Ovary (tissue), 9 donors: ENCODE measurements around the gene GTF3C1. TPM values are rescaled to one million over a fixed set of nuclear protein-coding genes. Genes with fewer than 3 reads are reported as not detected.

Source experiments
- DNase-seq, 5 donors: peaks; one replicate each; pipeline ENCODE4 v3.0.0-alpha.2; 2019 to 2020
- H3K27ac ChIP-seq, 2 donors: fragments of 200-600 bp; one replicate each; pipeline versions ENCODE4 v1.5.1 to v1.8.0; 2019 to 2022
- H3K27me3 ChIP-seq: fragments of 200-600 bp; one replicate; pipeline ENCODE4 v1.8.0; 2022
- H3K36me3 ChIP-seq: fragments of 200-600 bp; sonication (generic); one replicate; pipeline ENCODE4 v1.5.1; 2019
- H3K4me1 ChIP-seq: one replicate; pipeline ENCODE4 v1.8.1; 2013; ENCODE audit warnings: mild to moderate bottlenecking, moderate library complexity; ENCODE audit not compliant: insufficient read depth
- H3K4me3 ChIP-seq: fragments of 200-600 bp; sonication (generic); one replicate; pipeline ENCODE4 v1.5.1; 2017
- H3K9me3 ChIP-seq, 2 donors: fragments of 200-600 bp in 1 of 2; sonication (generic) in 1 of 2; one replicate each; pipeline versions ENCODE4 v1.5.1 to v1.8.1; 2013 to 2019; ENCODE audit warnings: mild to moderate bottlenecking in 1 of 2, moderate library complexity in 1 of 2
- CTCF ChIP-seq, 3 donors: fragments of 450-650 bp in 2 of 3; fragments of 200-600 bp in 1 of 3; IDR thresholded peaks; one replicate each; pipeline versions ENCODE4 v1.5.1 to v1.8.0; 2016 to 2022; ENCODE audit warnings: antibody characterized with exemption in 3 of 3, mild to moderate bottlenecking in 1 of 3
- EP300 ChIP-seq: sonication (generic); formaldehyde crosslinking; IDR thresholded peaks from one replicate; pipeline ENCODE4 v1.6.1; 2017; ENCODE audit warnings: antibody characterized with exemption
- POLR2A ChIP-seq: fragments of 450-650 bp; IDR thresholded peaks from one replicate; pipeline ENCODE4 v1.6.1; 2017; ENCODE audit warnings: antibody characterized with exemption, mild to moderate bottlenecking, moderate library complexity
- whole genome bisulfite sequencing, 3 donors: extraction: QIAGEN DNeasy Blood & Tissue Kit in 1 of 3; methylation state at CpG; one replicate each; pipeline versions ENCODE4 v1.1.5 to v1.1.7; 2013 to 2017; 5-methylcytosine and 5-hydroxymethylcytosine counted together
- intact Hi-C, 4 donors: fragments of 100-400 bp; cut with DNase I; formaldehyde crosslinking; loops; one replicate each; pipeline versions ENCODE4 v1.11.0 to v1.15.1; 2022 to 2023
- polyA plus RNA-seq, 2 donors: library from polyadenylated mRNA; stranded (reverse); fragments of 200-250 nt in 1 of 2; fragments of 350-450 nt in 1 of 2; fragmentation: Illumina TruSeq in 1 of 2; extraction: RNeasy Lipid Tissue Mini Kit (QIAGEN cat#74804) in 1 of 2; gene quantifications; one replicate each; pipeline ENCODE4 v1.2.3, GENCODE V29; 2013 to 2014
- total RNA-seq, 7 donors: library from RNA; depleted of rRNA in 2 of 7; stranded (reverse); fragments of >200 nt in 2 of 7; fragmentation: NEBNext Ultra II Directional in 3 of 7; extraction: Animal tissue kit (Norgen Biotek cat#: 25700) in 3 of 7; gene quantifications; one replicate each; pipeline versions ENCODE4 v1.1.0 to v1.2.4, GENCODE V29; 2016 to 2023
- donor health status: DM: no; HTN: no; CAD: no; lungs with moderate emphysema.
- donor health status: DM: no; HTN: no; CAD: no.
- donor health status: Bipolar disorder and iron deficiency.
- donor health status: DM: yes; HTN: yes; CAD: no.
- donor health status: DM: no; HTN: no; CAD: no.
- donor health status: DM: yes; HTN: yes; CAD: no.

The GTF3C1 gene
- total and polyA plus RNA-seq, 9 donors = 33.9 to 71.7 (median 52.7) TPM

GRCh38 chr16:27432558-27432957 is 117.2 kb downstream of the GTF3C1 start:
- 10 to 13% (median 11%) methylated on average over 6 of the region's 6 CpGs for WGBS, 3 donors
- no peak for DNase-seq

GRCh38 chr16:27431773-27432532 is 117.8 kb downstream of the GTF3C1 start:
- 68 to 80% (median 76%) methylated on average over 15 of the region's 15 CpGs for WGBS, 3 donors
- intact Hi-C loops = no loop called here
- no peaks in the 10 kb centered on the region for H3K4me1 ChIP-seq
- no peak overlapping the region for H3K27ac ChIP-seq
- TF ChIP-seq POLR2A (no peak), CTCF (IDR thresholded peaks at IDR 0.05) (no peak), EP300 (no peak)
- H3K4me3 ChIP-seq = no peak overlapping the region
- H3K27me3 ChIP-seq = no peaks in the 10 kb centered on the region
- no peaks in the 10 kb centered on the region for H3K9me3 ChIP-seq
- peak in 2 of 5 donors; percentile 1 to 3 for DNase-seq
- H3K36me3 ChIP-seq = no peaks in the 10 kb centered on the region

More at GRCh38 chr16:27432558-27432957, 117.2 kb downstream of the GTF3C1 start:
- H3K36me3 ChIP-seq = no peaks in the 10 kb centered on the region
- TF ChIP-seq POLR2A (no peak), EP300 (no peak), CTCF (IDR thresholded peaks at IDR 0.05) (no peak)
- intact Hi-C loops = no loop called here
- H3K4me3 ChIP-seq = no peak overlapping the region
- no peaks in the 10 kb centered on the region for H3K4me1 ChIP-seq
- no peaks in the 10 kb centered on the region for H3K27me3 ChIP-seq
- no peak overlapping the region for H3K27ac ChIP-seq
- H3K9me3 ChIP-seq = no peaks in the 10 kb centered on the region

- peak in 2 of 5 donors; percentile 1 to 8 for DNase-seq
- intact Hi-C loops = no loop called here
- no peak overlapping the region for H3K27ac ChIP-seq
- no peaks in the 10 kb centered on the region for H3K9me3 ChIP-seq
- TF ChIP-seq EP300 (no peak), POLR2A (no peak), CTCF (IDR thresholded peaks at IDR 0.05) (no peak)
- no peaks in the 10 kb centered on the region for H3K27me3 ChIP-seq
- no peaks in the 10 kb centered on the region for H3K36me3 ChIP-seq
- H3K4me3 ChIP-seq = no peak overlapping the region
- WGBS, 3 donors = 72 to 83% (median 74%) methylated on average over 10 of the region's 10 CpGs
- no peaks in the 10 kb centered on the region for H3K4me1 ChIP-seq
Observed at GRCh38 chr16:27430923-27431484, 118.7 kb downstream of the GTF3C1 start.

- Histone ChIP-seq H3K9me3 (no peaks in the 10 kb centered on the region), H3K36me3 (no peaks in the 10 kb centered on the region), H3K4me3 (no peak overlapping the region), H3K4me1 (no peaks in the 10 kb centered on the region), H3K27ac (no peak overlapping the region), H3K27me3 (no peaks in the 10 kb centered on the region)
- DNase-seq = peak in 1 of 5 donors; percentile 1
- TF ChIP-seq POLR2A (no peak), EP300 (no peak), CTCF (IDR thresholded peaks at IDR 0.05) (no peak)
- intact Hi-C loops = no loop called here
- 70 to 79% (median 76%) methylated on average over 7 of the region's 7 CpGs for WGBS, 3 donors
Observed at GRCh38 chr16:27430512-27430911, 119.2 kb downstream of the GTF3C1 start.
